ENCODE measurements around the gene HP.
"Not testable (repeated sequence)": the region's sequence is repeated elsewhere in the genome, so short reads cannot be mapped to it uniquely, and the experiment has no call there.

The HP gene, protein sequence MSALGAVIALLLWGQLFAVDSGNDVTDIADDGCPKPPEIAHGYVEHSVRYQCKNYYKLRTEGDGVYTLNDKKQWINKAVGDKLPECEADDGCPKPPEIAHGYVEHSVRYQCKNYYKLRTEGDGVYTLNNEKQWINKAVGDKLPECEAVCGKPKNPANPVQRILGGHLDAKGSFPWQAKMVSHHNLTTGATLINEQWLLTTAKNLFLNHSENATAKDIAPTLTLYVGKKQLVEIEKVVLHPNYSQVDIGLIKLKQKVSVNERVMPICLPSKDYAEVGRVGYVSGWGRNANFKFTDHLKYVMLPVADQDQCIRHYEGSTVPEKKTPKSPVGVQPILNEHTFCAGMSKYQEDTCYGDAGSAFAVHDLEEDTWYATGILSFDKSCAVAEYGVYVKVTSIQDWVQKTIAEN

DNA sequence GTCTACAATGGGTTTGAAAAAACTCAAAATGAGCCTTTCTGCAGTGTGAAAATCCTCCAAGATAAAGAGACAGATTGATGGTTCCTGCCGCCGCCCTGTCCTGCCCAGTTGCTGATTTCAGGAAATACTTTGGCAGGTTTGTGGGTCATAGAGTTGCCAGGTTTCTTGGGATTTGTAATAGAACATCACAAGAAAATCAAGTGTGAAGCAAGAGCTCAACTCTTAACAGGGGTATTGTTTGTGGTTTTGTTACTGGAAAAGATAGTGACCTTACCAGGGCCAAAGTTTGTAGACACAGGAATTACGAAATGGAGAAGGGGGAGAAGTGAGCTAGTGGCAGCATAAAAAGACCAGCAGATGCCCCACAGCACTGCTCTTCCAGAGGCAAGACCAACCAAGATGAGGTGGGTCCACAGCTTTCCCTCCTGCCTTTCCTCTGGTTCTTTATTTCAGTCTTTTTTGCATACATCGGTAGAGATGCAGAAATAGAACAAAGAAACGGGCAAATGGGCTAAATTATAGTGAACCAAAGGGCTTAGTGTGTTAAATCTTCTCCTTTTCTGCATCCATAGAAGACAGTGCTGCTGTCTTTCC lies at the start of gene HP:
HP (plus strand) TSS at position 252 of the 594 bp plus-strand sequence; CDS start at position 400, 148 bp downstream.
- DNase-seq: not testable (repeated sequence)

DNA sequence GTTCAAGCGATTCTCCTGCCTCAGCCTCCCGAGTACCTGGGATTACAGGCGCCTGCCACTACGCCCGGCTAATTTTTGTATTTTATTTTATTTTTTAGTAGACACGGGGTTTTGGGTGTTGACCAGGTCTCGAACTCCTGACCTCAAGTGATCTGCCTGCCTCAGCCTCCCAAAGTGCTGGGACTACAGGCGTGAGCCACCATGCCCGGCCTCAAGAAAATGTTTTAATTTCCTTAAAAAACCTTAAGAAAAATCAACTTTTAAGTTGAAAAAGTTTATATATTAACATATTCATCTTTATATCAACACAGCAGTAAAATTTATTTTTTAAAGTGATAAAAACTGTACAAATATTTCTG lies 46.3 kb upstream of the HP start:
- not testable (repeated sequence) for DNase-seq

DNA sequence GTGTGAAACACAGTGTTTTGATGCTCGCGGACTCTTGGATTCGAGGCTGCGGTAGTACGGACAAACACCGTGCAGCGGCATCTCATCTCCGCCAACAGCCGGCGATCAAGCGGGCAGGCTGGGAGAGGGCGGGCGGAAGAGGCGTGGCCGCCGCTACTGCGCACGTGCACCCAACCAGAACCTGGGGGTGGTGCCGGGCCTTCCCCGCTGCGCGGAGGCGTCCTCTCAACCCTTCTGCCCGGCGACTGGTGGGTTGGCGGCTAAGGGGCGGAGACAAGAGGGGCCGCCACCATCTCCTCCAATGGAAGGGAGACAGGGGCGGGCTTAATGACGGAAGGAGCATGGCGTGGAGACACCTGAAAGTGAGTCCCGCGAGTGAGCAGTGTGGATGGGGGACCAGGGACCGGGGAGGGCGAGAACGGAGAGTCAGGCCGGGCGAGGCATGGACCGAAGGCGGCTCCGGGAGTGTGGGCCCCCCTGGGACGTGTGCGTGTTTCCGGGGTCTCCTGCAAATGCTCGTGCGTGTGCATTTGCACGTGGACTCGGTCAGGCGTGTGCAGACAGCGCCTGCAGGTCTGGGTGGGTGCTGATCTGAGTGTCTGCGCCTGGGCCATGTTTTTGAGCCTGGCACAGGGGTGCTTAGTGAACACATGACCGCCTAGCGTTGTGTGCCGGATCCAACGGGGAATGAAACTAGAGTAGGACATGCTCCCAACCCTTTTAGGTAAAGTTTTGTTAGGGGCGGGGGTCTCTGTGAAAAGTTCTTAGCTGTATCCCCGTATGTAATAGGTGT lies 45.7 kb upstream of the HP start, which contains the start of gene DHODH:
DHODH (plus strand) TSS at position 321 of the 793 bp plus-strand sequence; CDS start at position 342, 21 bp downstream.
- DNase-seq: peak; percentile 91 to 95 (median 92)

DNA sequence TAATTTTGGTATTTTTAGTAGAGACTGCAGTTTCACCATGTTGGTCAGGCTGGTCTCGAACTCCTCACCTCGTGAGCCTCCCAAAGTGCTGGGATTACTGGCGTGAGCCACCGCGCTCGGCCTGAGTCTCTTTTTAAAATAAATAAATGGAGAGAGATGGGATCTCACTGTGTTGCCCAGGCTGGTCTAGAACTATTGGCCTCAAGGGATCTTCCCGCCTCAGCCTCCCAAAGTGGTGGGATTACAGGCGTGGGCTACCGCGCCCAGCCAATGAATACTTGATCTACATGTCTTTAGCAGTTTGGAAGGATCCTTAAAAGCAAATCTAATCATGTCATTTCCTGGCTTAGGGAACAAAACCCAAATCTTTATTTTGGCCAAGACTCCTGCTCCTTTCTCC lies 44.5 kb upstream of the HP start:
- DNase-seq: no peak

DNA sequence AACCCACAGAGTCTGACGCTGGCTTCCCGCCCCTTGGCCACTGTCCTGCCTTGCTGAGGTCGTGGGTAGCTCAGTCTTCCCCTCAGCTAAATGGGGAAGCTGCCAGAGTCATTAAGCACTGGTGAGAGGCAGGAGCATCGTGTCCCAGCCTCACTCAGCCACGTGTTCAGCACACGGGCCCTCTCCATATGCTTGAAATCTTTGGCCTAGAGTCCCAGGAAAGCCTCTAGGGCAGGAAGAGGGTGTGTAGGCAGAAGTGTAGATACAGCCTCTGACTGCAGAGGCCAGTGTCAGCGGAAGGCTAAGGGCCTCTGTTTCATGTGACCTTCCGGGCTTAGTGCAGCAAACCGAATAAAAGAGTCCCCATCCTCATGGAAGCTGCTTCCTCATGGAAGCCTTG lies 41.7 kb upstream of the HP start:
- no peak for DNase-seq

DNA sequence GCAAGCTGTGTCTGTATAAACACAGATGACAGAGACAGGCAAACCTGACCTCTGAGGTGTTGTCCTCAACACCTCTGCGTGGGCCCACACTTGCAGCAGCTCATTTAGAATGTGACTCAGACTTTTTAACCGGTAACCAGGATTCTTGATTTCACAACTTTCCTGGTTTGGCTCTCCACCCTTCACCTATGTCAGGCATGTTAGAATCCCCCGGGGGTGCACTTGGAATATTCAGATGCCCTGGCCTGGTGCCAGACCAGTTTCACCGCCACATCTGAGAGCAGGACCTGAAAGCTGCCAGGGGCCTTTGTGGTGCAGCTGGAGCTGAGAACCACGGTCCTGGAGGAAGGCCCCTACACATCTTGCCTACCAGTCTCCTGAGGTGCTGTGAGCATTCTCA lies 40.9 kb upstream of the HP start:
- DNase-seq: no peak

DNA sequence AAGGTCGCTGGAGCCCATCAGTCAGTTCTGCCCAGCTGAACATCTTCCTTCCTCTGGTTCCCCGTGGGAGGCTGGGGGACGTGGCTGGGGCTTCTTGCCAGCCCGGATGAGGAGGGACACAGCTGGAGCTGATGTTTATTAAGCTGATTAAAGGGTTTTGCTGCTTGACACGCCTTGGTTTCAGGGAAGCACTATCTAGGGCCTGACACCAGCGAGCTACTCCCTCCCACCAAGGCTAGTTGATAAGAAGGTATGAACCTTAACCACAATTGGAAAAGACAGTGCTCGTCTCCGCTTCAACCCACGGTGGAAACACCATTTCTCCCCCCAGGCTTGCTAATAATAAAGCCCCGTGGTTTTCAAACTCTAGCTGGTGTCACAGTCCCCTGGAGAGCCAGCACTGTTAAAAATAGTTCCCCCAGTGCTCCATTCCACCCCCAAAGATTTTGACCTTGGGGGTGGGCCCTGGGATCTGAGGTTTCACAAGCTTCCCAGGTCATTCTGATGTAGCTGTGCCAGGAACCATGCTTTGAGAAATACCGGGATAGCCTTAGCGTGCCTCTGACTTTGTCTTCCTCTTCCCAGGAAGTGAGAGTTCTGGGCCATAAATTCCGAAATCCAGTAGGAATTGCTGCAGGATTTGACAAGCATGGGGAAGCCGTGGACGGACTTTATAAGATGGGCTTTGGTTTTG lies 40.3 kb upstream of the HP start:
- DNase-seq: no peak

DNA sequence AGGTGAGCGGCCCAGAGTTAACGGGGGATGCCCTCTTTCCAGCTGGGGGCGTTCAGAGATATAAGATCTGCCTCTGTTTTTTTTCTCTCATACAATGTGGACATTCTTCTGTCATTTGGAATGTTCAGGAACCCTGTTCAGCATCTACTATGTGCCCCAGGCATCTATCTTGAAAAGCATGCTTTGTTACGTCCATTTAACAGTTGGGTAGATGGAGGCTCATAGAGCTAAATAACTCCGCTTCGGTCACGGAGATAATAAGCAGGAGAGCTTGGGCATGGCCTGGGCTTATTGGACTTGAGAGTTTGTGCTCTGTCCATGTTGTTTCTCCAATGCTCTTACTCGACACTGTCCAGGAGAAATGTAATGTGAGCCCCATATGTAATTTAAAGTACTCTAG lies 39.6 kb upstream of the HP start:
- DNase-seq: no peak

DNA sequence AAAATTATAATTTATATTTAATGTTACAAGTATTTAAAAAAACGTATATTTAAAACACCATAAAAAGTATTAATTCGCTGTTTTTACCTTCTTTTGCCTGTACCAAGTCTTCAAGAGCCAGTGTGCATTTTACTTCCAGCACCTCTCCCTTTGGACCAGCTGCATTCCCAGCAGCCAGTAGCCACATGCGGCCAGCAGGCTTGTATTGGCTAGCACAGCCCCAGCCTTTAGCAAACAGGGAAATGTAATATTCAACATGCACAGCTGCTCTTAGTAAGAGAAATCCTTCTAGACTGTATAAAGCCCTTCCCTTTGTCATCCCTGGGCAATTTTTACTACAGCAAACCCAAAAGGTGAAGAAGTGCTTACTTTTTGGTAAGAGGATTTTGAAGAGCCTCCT lies 39.2 kb upstream of the HP start:
- no peak for DNase-seq

DNA sequence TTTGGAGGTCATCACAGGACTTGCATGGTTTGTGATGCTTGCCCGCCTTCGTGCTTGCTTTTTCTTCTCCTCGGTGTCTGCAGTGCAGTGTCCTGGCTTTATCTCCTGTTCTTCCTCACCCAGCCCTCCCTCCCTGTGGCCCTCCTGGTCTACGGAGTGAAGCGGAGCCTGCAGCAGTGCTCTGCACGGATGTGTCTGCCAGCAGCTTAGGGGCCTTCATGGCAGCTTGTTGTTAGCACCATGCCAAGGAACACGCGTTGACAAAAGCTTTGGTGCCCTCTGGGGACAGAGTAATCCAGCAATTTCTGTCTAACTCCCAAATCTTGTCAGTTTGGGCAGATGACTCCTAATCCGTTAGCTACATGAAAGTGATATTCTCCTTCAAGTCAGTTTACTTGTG lies 35.8 kb upstream of the HP start:
- no peak for DNase-seq

DNA sequence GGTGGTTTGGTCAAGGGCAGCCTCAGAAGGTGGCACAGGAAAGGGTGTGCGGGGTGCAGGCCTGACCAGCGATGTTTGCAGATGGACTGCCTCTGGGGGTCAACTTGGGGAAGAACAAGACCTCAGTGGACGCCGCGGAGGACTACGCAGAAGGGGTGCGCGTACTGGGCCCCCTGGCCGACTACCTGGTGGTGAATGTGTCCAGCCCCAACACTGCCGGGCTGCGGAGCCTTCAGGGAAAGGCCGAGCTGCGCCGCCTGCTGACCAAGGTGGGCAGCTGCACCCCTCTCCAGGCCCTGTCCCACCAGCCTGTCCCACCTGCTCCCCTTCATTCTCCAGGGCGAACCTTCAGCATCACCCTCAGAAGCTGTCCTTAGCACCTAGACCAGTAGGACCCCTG lies 33.3 kb upstream of the HP start:
- DNase-seq: no peak

DNA sequence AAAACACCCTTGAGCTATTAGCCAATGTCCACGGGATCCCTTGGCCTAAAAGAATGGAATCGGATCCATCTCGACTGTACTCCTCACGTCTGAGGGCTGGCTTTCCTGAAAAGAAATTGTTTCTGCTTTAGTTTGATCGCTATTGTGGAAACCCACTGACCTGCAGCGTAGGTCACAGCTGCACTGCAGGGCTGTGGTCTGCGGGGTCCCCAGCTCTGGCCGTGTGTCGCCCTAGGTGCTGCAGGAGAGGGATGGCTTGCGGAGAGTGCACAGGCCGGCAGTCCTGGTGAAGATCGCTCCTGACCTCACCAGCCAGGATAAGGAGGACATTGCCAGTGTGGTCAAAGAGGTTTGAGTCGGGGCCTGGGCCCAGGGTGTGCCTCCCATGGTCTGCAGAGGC lies 32.2 kb upstream of the HP start:
- DNase-seq: no peak

DNA sequence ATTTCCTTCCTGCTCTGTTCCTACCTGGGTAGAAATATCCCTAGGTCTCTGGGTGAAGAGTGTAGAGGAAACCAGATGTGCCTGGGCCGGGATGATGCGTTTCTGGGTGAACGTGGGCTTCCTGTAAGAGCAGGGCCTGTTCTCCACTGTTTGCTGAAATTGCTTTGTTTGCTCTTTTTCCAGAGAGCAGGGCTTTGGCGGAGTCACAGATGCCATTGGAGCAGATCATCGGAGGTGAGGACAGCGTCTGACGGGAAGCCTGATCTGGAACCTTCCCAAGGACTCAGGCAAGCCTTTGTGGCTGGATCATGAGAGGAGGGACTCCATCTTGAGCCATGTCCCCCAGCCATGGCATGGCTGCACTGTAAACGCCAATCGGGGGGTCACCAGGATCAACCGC lies 30.3 kb upstream of the HP start:
- no peak for DNase-seq

DNA sequence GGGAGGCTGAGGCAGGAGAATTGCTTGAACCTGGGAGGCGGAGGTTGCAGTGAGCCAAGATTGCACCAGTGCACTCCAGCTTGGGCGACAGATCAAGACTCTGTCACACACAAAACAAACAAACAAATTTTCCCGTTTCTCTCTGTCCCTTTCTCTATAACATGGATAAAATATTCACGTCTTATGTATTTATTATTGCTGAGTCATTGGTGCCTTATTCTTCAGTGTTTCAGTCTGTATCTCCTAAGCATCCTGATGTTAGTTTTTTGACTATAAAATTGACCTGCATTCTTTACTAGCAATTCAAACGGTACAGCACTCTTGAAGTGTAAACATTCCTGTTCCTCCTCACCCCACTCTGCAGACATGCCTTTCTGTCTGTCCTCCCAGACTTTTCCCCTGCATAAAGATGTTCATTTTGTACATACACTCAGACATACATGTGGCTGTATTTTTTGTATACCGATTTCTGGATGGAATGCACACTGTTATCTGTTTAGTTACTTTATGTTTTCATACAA lies 29.4 kb upstream of the HP start:
- no peak for DNase-seq

DNA sequence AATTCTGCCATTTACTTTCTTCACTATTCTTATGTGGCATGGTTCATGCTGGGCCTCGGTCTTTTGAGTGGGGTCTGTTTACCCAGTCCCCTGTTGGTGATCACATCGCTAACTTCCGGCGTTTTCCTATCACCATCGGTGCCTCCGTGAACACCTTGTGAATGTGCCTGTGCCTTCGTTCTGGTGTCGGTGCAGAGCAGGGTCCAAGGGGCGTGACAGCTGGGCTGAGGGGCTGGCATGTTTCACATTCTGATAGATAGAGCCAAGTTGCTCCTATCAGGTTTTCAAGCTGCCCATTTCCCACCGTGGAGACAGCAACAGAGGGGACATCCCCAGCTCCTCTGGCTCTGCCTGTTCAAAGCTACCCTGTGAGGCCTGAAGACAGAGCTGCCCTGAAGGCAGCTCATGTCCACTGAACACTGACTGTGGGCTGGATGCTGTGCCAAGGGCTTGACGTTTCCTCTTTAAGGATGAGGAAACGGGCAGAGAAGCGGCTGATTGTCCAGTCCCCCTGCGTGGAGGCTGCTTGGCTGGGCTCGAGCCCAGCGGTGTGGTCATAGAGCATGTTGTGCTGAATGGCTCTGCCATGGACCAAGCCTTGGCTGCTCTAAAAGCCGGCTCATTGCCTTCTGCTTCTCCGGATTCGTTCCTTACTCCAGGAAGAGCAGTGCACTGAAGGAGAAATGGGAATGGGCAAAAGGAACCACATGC lies 28.7 kb upstream of the HP start:
- no peak for DNase-seq

DNA sequence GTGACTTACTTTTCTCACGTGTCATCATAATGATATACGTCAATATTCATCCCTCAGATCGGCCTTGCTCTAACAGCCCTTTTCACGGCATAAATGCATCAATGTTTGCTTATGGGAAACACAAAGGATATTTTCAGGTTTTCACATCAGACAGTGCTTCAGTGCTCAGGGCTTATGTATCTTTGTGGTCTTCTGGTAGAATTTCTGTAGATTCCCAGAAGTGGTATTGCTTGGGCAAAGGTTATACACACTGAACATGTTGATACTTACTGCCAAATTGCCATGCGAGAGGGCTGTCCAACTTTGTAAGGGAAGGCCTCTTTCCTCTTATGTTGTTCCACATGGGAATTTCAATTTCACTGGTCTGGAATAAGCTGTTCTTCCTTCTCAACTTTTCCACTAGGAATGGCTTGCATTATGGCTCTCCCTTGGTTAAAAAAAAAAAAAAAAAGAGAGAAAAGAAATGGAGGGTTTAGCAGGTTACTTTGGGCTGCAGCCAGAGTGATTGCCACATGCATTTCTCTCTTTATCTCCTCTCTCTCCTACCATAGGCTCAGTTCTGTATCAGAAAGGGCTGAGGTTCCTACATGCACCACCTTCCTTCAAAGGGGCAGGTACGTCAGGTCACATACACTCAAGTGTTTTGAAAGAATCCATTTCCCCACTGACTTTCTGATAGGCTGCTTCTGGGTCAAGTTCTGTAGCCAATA lies 26.5 kb upstream of the HP start:
- no peak for DNase-seq

DNA sequence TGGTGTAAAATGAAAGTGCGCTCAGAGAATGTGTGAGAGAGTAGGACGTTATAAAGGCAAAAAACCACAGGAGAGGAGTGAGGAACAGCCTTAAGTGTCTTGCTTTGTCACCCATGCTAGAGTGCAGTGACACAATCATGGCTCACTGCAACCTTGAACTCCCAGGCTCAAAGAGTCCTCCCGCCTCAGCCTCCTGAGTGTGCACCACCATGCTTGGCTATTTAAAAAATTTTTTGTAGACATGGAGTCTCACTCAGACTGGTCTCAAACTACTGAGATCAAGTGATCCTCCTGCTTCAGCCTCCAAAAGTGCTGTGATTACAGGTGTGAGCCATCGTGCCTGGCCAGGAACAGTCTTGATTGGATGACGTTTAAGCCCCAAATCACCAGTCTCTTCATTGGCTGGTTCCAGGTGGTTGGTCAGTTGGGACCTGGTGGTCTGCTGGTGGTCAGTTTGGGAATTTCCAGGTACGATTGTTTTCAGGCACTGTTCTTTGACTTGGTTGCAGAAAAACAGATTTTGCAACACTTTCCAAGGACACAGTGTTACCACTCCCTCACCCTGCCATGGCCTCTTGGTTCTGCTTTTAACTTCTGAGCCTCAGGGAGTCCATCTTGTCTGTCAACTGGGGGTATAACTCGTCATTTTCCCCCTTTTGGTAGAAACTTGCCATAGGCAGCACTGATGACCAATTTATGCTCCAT lies 24.6 kb upstream of the HP start:
- no peak for DNase-seq

DNA sequence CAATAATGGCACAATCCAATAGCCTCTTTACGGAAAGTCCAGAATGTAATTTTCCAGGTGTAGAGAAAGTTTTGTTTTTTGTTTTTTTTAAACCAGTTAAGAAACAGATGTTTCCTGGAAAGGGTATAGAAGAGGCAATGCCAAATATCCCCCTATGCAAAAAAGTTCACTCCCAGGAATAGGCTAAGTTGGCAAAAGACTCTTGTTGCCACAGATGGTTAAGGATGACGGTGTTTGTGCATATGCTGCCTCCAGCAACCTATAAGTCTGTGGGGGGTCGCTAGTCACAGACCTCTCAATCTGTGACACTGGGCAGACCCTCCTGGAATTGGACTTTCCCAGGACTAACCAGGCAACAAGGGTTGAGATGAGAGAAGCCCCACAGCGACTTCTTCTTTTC lies 20.9 kb upstream of the HP start:
- DNase-seq: no peak

DNA sequence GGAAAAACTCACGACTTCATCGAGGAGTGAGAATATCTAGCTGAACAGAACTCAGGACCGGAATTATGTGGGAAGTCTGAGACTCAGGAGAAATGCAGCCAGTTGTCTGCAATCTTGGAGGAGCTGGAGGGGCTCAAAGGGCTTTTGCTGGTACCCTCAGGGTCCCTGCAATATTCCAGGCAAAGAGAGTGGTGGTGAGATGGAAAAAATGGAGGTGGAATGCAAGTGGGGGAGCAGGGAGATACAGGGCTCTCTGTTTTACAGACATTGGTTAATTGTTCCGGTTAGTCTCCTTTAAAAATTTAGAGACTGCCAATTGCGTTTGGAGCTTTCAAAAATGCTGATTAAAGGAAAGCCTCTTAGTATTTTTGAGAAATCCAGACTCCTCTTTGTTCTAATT lies 18.2 kb upstream of the HP start:
- DNase-seq: no peak

DNA sequence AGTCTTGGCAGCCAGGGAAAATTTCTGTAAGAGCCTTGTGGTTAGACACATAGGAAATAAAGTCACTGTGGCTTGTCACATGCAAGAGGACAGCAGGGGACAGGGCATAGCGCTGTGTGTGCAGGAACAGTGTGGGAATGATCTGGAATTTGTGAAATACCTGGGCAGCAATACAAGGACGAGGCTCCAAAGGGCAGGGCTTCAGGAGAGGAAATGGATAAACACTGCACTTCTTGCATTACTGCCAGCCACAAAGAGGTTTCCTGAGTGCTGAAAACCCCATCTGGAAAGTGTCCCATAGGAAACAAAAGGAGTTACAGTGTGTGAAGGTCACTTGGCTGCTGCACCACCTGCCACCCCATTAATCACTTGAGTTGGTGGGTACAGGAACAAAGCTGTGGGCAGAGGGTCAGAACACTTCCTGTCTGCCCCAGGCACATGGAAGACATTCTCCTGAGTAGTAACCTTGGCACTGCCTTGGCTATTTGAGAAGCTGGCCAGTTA lies 12.1 kb upstream of the HP start:
- no peak for DNase-seq

DNA sequence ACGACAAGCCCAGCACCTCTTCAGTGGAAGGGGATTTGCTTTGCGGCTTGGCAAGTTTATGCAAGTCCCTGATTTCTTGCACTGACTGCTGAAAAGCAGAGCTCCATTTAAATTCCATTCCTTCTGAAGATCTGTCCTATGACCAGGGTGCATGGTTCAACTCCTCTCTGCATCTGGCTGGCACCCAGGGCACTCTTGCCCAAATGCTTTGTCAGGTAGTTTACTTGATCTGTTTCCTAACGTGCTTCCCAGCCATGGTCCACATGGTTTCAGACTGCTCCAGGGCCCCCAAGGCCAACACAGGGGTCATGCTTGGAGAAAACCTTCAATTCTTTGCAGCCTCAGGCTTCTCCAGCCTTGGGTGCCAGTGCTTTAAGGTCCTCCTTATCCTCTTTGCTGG lies 11.2 kb upstream of the HP start:
- no peak for DNase-seq
